Thoracic aorta (tissue), 2 donors: ENCODE data around the gene MORN1. TPM values are rescaled to one million over a fixed set of nuclear protein-coding genes. Genes with fewer than 3 reads are reported as not detected.

Experiments
- ATAC-seq: fragments of 150-250 bp; one replicate; pipeline ENCODE4 v1.8.0; 2017; ENCODE audit warnings: low read depth; ENCODE audit not compliant: insufficient number of reproducible peaks, low FRiP score
- DNase-seq: peaks from one replicate; pipeline ENCODE4 v3.0.0-alpha.2; 2020; ENCODE audit warnings: low spot score
- H3K27ac ChIP-seq, 2 donors: fragments of 200-600 bp; sonication (generic); 1 replicate in 1 of 2; 2 replicates in 1 of 2; pipeline ENCODE4 v1.5.1; 2016; ENCODE audit warnings: mild to moderate bottlenecking in 2 of 2, moderate library complexity in 2 of 2
- H3K27me3 ChIP-seq: fragments of 200-600 bp; sonication (generic); replicated peaks from 2 replicates; pipeline ENCODE4 v1.6.0; 2016; ENCODE audit warnings: mild to moderate bottlenecking; ENCODE audit not compliant: insufficient read depth
- H3K36me3 ChIP-seq: fragments of 200-600 bp; sonication (generic); one replicate; pipeline ENCODE4 v1.5.1; 2016
- H3K4me1 ChIP-seq, 2 donors: fragments of 200-600 bp; sonication (generic); 1 replicate in 1 of 2; 2 replicates in 1 of 2; pipeline versions ENCODE4 v1.5.1 to v1.6.0; 2016; ENCODE audit warnings: low read depth in 2 of 2, mild to moderate bottlenecking in 1 of 2; ENCODE audit not compliant: control insufficient read depth in 1 of 2
- H3K4me3 ChIP-seq: fragments of 200-600 bp; sonication (generic); 2 replicates; pipeline ENCODE4 v1.5.1; 2016; ENCODE audit warnings: mild to moderate bottlenecking
- H3K9me3 ChIP-seq: fragments of 200-600 bp; sonication (generic); 2 replicates; pipeline ENCODE4 v1.5.1; 2016
- total RNA-seq, 2 donors: library from RNA; depleted of rRNA; stranded (reverse); fragments of >200 nt; gene quantifications; one replicate each; pipeline versions ENCODE4 v1.1.0 to v1.2.3, GENCODE V29; 2016
- TF ChIP-seq, protein P1 (sequence below): fragments of 200-600 bp; sonication (generic); IDR thresholded peaks from one replicate; pipeline ENCODE4 v1.5.1; 2019; ENCODE audit warnings: antibody characterized with exemption

MORN1 gene
- total RNA-seq, 2 donors from 2014 or later = 7.1 to 13.8 TPM

DNA sequence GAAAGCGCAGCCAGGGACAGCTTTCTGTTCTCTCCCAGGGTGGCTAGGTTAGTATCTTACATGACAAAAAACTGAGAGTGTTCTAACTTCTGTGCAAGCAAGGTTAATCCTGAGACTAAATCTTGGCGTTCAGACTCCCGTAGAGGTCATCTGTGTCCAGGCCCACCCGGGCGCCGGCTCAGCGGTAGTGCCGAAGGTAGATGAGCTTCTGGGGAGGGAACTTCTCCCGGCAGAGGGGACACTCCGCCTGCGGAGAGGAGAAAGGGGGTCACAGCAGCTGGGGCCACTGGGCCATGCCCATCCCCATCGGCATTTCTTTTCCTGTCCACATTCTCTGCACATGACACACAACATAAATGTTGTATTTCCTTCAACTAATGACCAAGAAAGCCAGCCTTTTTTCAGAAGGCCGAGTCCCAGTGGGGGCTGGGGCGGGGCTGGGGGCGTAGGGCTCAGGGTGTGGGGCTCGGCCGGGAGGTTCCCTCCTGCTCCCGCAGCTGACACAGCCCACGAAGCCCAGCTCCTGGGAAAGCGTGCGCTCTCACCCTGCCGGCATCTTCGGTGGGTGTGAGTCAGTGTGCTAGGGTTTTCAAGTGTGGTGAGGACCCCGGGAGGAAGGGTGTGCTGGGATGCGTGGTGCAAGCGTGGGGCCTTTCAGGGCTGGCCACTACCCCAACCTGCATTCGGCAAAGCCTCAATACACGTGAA is 14.4 kb upstream of the MORN1 start:
- DNase-seq (no peak), ATAC-seq (no peak)
- Histone ChIP-seq H3K36me3 (peaks cover 50% of the 10 kb centered on the region), H3K4me1 (no peaks in the 10 kb centered on the region), H3K9me3 (no peaks in the 10 kb centered on the region), H3K27ac (no peak overlapping the region), H3K27me3 (no peaks in the 10 kb centered on the region), H3K4me3 (no peak overlapping the region)
- TF ChIP-seq, protein P1, sequence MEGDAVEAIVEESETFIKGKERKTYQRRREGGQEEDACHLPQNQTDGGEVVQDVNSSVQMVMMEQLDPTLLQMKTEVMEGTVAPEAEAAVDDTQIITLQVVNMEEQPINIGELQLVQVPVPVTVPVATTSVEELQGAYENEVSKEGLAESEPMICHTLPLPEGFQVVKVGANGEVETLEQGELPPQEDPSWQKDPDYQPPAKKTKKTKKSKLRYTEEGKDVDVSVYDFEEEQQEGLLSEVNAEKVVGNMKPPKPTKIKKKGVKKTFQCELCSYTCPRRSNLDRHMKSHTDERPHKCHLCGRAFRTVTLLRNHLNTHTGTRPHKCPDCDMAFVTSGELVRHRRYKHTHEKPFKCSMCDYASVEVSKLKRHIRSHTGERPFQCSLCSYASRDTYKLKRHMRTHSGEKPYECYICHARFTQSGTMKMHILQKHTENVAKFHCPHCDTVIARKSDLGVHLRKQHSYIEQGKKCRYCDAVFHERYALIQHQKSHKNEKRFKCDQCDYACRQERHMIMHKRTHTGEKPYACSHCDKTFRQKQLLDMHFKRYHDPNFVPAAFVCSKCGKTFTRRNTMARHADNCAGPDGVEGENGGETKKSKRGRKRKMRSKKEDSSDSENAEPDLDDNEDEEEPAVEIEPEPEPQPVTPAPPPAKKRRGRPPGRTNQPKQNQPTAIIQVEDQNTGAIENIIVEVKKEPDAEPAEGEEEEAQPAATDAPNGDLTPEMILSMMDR = no peak

DNA sequence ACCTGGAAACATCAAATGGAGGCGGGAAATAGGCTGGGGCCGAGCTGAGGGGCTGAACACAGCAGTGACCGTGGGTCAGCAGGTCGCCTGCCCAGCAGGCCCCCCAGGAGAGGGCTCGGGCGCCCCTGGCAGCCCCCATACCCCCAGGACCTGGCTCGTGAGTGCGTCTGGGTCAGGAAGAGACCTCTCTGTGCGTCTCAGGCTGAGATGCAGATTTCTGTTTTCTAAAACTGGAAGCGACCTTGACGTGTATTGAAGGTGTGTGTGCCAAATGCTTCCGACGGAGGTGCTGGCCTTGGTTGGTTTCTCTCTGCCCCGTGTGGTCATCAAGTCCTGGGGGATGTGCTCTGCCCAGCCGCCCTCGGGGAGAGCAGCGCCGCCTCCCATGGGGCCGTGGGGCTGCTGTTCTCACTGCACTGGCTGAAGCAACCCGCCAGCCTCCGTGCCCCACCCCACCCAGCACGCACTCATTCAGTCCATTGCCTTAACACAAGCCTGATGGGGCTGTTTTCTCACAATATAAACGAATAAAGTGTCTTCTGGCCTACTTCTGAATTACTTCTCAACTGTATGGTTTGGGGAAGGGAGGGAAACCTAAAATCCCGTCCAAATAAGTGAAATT is 13.6 kb upstream of the MORN1 start:
- no peak for DNase-seq
- Histone ChIP-seq H3K27me3 (no peaks in the 10 kb centered on the region), H3K9me3 (no peaks in the 10 kb centered on the region), H3K4me3 (no peak overlapping the region), H3K4me1 (no peaks in the 10 kb centered on the region), H3K36me3 (peaks cover 58% of the 10 kb centered on the region), H3K27ac (no peak overlapping the region)
- TF ChIP-seq, protein P1 = no peak
- ATAC-seq = no peak

DNA sequence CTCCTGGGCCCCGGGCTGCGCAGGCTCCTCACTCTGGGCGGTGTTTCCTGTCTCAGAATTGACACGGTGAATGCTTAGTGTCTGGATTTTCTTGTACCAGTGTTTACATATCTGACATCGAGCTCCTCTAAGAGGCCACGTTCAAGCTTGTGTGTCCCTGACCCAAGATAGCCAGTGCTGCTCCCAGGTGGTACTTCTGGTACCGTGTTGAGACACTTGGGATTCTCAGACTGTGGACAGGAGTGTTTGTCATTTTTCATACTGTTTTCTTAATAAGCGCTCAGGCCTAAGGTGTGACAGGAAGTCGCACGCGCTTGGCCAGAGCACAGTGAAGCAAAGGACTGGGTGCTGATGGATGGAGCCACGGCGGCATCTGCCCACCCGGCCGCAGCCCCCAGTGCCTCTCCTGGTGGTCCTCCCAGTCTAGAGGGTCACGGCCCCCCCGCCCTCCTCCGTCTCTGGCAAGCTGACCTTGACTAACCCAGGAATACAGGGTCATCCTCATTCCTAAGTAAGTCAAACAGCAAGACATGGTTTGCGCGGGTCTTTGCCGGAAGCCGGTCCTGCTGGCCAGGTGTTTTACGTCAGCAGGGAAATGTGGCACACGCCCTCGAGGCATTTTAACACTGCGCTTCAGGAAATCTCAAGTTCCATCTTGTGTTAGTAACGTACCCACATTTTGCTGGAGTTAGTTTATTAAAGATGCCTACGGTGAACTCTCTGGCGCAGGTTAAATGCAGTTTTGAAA is 13.0 kb upstream of the MORN1 start:
- ATAC-seq (no peak), DNase-seq (no peak)
- TF ChIP-seq, protein P1 = no peak
- Histone ChIP-seq H3K4me3 (no peak overlapping the region), H3K4me1 (no peaks in the 10 kb centered on the region), H3K27me3 (no peaks in the 10 kb centered on the region), H3K9me3 (no peaks in the 10 kb centered on the region), H3K27ac (no peak overlapping the region), H3K36me3 (peaks cover 64% of the 10 kb centered on the region)

DNA sequence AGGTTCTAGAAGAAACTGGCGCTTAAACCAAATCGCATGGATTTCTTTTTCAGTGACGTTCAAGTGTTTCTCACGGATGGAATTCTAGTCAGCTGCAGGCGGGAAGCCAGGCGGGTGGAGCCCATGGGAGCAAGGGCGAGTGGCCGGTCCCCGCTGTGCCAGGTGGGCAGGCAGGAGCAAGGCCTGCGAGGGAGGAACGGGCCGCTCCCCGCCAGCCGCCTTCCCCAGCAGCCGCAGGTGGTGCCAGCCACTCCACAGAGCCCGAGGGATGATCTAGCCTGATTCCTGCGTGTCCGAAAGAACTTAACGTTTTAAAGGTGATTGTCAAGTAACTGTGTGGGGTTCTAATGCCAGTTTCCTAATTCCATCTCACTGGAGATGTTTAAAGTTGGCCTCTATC is 11.9 kb upstream of the MORN1 start:
- no peaks in the 10 kb centered on the region for H3K4me1 ChIP-seq
- TF ChIP-seq, protein P1 = no peak
- H3K27me3 ChIP-seq = no peaks in the 10 kb centered on the region
- DNase-seq (no peak), ATAC-seq (no peak)
- H3K36me3 ChIP-seq = peaks cover 67% of the 10 kb centered on the region
- no peak overlapping the region for H3K27ac ChIP-seq
- H3K4me3 ChIP-seq = no peak overlapping the region
- H3K9me3 ChIP-seq = no peaks in the 10 kb centered on the region

DNA sequence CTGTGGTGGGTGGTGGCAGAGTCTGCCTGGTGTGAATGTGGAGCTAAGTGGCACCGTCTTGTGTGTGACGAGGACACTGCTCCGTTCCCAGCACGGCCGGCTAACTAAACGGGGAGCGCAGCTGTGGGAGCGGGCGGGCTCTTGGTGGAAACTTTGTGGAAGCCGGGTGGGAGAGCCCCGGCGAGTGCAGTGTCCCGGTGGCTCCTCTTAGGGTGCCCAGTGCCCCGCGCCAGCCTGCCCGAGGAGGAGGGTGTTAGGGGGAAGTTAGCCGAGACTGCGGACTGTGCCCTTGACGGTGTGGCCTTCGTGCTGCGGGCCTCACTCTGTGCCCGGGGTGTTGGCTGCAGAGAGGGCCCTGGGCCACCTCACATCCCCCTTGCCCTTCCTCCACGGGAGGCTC is 11.1 kb upstream of the MORN1 start:
- ATAC-seq = no peak
- no peak for DNase-seq
- Histone ChIP-seq H3K4me3 (no peak overlapping the region), H3K27me3 (no peaks in the 10 kb centered on the region), H3K4me1 (no peaks in the 10 kb centered on the region), H3K36me3 (peaks cover 68% of the 10 kb centered on the region), H3K9me3 (no peaks in the 10 kb centered on the region), H3K27ac (no peak overlapping the region)
- TF ChIP-seq, protein P1 = no peak
